Measurements from ENCODE around the gene NDUFS2.

Gene NDUFS2

DNA sequence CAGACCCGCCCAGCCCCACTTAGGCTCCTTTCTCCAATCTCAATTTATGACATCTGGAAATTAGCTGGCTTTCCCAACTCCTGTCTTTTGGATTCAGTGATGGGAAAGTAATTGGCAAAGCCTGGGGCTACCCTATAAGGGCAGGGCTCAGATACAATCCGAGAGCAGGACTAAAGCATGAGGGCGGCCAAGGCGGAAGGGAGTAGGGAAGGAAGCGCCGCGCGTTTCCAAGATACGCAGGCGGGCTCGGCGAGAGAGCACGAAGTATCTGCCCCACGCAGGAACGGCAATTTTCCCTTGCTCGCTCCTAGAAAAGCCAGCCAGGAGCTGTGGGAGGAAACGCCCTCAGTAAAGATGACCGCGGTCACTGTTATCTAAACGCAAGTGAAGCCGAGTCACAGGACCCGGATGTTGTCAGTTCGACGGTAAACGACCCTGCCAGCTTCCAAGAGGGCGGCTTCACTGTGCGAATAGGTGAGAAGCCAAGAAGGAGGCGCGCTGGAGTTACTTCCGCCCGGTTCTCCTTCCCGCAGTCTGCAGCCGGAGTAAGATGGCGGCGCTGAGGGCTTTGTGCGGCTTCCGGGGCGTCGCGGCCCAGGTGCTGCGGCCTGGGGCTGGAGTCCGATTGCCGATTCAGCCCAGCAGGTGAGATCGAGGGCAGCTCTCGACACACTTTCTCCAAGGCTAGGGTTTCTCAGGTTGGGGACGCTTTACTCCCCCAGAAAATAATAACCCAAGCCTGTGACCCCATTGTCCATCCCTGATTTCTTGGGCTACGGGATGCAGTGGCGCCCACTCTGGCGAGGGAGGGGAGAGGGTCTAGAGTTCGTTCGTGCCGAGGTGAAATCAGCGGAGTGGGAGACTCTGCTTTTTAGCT, at the start of gene NDUFS2:
NDUFS2 (plus strand) TSS at position 532 of the 877 bp plus-strand sequence; CDS start at position 551, 19 bp downstream.
- DNase-seq (ENCODE audit: low read depth in 2 of 2): peak; percentile 68 to 86

DNA sequence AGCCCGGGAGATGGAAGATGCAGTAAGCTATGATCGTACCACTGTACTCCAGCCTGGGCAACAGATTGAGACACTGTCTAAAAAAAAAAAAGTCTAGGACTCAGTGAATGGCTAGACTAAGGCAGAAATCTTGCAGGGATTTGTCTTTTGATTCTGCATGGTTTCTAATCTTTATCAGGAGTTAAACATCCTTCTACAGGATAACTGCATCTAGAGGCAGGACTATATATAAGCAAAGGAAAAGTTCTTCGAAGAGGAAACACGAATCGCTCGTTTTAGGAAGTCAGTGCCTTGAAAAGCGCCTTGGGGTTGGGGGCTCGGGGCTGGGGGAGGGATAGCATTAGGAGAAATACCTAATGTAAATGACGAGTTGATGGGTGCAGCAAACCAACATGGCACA, 49.0 kb upstream of the NDUFS2 start:
- no peak for DNase-seq (ENCODE audit: low read depth in 2 of 2)

DNA sequence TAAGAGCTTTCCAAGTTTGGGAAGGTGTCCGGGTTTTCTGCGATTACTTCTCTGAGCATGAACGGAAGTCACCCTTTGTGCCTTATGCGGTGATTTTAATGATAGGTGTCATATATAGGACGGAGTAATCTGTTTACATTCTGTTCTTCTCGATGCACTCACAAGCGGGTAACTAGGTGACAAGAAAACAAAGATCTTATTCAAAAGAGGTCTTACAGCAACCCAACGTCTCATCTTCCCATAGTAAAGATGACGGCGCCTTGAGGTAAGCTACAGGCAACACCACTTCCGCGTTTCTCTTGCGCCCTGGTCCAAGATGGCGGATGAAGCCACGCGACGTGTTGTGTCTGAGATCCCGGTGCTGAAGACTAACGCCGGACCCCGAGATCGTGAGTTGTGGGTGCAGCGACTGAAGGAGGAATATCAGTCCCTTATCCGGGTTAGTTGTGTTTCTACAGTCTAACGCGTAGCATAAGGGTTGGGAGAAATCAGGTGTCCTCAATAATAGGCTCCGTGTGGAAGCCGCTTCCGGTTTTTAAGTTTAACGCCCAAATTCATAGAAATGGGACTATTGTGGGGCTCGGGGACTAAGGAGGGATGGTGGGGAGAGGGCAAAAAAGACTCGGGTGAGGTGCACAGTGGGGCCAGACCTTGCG, 48.4 kb upstream of the NDUFS2 start, which contains the start of gene UFC1:
UFC1 (plus strand) TSS at position 297 of the 656 bp plus-strand sequence; CDS start at position 317, 20 bp downstream.
- peak; percentile 48 to 50 for DNase-seq (ENCODE audit: low read depth in 2 of 2)

DNA sequence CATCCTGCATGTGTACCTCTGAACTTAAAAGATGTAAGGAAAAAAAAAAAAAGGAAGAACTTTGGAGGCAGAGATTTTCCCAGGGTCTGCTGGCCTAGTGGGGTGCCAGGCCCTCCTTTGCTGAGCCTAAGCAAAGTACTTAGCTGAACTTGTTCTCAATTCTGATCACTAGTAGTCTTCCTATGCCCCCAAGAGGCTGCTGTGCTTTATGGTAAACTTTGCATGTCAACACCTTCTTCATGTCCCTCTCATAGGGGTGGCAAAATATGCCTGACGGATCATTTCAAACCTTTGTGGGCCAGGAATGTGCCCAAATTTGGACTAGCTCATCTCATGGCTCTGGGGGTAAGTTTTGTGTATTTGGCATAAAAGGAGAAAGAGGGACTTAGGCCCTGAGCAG, 44.3 kb upstream of the NDUFS2 start:
- DNase-seq (ENCODE audit: low read depth in 2 of 2): no peak

DNA sequence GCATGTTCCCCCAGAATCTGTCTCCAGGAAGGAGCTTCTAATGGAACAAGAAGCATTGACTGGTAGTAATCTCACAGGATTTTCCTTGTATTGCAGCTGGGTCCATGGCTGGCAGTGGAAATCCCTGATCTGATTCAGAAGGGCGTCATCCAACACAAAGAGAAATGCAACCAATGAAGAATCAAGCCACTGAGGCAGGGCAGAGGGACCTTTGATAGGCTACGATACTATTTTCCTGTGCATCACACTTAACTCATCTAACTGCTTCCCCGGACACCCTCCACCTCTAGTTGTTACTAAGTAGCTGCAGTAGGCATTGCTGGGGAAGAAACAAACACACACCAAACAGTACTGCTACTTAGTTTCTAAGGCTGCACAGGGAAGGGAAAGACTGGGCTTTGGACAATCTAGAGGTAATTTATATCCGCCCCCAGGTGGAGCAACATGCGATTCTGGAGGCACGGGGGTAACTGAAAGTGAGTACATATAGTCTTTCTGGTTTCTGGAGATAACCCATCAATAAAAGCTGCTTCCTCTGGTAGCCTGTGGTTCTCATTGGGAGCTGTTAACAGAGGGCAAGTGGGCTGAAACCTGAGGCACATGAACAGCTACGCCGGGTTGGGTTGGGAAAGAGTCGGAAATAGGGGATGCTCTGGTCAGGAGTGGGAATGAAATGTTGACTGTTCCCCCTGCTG, 43.7 kb upstream of the NDUFS2 start:
- DNase-seq (ENCODE audit: low read depth in 2 of 2): no peak

DNA sequence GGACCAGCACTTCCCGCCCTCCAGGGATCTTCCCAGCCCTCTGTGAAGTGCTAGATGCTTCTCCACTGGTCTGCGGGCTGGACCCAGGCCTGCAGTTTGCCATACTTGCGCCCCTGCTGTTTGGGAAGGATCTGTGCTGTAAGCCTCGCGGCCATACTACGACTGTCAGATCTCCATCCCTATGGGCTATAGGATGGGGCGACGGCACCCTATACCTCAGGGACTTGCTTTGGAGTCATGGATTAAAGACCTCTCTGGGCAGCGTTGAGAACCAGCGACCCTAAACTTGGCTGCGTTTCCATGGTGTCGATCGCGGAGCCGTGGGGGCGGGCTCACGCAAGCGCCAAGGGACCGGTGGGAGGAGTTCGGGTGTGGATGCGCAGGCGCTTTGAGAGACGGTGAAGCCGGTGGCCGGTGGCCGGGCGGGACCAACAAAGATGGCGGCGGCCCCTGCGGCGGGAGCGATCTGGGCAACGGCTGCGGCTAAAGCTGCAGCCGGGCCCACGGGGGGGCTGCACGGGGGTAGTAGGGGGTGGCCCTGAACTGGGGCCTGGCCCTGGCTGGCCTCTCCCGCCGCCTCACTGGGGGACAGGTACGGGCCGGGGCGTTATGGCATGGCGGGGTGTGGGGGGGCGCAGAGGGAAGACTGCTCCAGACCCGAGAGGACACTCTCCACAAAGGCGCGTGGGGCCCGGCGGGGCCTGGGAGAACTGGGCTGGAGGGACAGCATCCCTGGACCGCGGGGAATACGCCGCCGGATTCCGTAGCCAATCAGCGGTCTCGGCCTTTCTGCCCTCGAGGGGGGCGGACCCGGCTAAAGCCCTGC, 42.9 kb upstream of the NDUFS2 start, which contains the start of gene USP21:
USP21 (plus strand) TSS at position 414 of the 826 bp plus-strand sequence. CDS start 1,141 bp downstream, outside the sequence.
- peak; percentile 81 to 82 for DNase-seq (ENCODE audit: low read depth in 2 of 2)

DNA sequence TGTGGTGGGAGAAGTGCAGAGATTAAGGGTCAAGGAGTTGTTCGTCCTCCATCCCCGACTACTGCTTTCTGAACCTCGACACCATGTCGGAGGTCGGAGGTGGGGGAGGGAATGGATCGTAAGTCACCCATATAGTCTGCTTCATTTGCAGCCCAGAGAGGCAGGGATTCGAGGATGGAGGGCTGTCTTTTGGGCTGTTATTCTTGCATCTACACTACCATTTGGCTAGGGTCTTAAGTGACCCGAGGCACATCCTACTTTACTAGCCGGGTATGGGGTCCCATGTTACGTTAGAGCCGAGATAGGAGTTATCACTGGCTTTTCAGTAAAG, 42.3 kb upstream of the NDUFS2 start:
- DNase-seq (ENCODE audit: low read depth in 2 of 2): no peak

DNA sequence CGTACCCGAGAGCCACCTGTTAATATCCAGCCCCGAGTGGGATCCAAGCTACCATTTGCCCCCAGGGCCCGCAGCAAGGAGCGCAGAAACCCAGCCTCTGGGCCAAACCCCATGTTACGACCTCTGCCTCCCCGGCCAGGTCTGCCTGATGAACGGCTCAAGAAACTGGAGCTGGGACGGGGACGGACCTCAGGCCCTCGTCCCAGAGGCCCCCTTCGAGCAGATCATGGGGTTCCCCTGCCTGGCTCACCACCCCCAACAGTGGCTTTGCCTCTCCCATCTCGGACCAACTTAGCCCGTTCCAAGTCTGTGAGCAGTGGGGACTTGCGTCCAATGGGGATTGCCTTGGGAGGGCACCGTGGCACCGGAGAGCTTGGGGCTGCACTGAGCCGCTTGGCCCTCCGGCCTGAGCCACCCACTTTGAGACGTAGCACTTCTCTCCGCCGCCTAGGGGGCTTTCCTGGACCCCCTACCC, 41.5 kb upstream of the NDUFS2 start:
- DNase-seq (ENCODE audit: low read depth in 2 of 2): no peak

DNA sequence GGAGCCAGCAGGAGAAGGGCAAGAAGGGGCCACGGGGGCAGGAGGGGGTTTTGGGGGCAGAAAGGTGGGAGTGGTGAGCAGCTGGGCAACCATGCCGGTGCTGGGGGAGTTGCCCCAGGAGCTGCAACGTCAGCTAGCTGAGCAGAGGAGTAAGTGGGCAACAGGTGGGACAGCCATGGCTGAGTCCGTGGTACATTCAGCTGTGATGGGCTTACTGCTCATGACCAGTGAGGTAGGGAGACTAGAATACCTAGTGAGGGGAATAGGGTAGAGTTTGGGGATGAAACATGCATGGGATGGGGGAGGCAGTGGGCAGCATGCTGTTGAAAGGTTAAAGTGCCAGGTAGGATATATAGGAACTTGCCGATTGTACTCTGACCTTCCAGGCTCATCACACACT, 40.5 kb upstream of the NDUFS2 start:
- DNase-seq (ENCODE audit: low read depth in 2 of 2): no peak

DNA sequence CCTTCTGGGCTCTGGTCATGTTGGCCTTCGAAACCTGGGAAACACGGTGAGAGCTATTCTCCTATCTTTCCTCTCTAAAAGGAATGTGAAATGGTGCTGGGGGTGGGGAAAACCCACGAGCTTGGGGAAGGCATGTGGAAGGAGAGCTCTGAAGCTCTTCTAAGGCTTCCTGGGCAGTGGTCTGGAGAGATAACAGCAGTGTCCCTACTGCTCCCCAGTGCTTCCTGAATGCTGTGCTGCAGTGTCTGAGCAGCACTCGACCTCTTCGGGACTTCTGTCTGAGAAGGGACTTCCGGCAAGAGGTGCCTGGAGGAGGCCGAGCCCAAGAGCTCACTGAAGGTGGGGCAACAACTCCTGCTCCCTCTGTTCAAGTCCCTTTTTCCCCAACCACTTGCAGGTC, 40.1 kb upstream of the NDUFS2 start:
- no peak for DNase-seq (ENCODE audit: low read depth in 2 of 2)

DNA sequence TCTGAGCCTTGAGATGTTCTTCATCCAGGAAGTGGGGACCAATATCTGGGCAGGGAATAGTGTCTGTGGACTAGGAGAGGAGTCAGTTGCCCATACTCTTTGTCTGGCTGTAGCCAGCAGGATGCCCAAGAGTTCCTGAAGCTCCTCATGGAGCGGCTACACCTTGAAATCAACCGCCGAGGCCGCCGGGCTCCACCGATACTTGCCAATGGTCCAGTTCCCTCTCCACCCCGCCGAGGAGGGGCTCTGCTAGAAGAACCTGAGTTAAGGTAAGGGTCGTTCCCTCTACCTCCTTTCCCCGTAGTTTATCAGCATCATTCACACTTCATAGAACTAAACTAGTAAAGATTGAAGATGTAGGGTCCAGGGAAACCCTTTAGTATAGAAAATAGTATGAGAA, 39.4 kb upstream of the NDUFS2 start:
- DNase-seq (ENCODE audit: low read depth in 2 of 2): no peak

DNA sequence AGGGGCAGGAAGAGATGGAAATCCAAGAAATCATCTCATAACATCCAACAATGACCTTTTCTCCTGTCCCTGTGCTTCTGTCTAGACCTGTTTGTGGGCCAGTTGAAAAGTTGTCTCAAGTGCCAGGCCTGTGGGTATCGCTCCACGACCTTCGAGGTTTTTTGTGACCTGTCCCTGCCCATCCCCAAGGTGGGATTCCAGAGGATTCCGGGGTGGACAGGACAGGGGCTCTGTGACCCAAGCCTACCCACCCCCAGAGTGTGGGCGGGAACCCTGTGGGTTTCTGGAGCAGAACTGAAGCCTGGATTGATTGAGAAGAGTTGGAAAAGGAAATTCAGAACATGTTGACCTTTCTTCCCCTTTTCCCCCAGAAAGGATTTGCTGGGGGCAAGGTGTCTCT, 38.4 kb upstream of the NDUFS2 start:
- no peak for DNase-seq (ENCODE audit: low read depth in 2 of 2)

DNA sequence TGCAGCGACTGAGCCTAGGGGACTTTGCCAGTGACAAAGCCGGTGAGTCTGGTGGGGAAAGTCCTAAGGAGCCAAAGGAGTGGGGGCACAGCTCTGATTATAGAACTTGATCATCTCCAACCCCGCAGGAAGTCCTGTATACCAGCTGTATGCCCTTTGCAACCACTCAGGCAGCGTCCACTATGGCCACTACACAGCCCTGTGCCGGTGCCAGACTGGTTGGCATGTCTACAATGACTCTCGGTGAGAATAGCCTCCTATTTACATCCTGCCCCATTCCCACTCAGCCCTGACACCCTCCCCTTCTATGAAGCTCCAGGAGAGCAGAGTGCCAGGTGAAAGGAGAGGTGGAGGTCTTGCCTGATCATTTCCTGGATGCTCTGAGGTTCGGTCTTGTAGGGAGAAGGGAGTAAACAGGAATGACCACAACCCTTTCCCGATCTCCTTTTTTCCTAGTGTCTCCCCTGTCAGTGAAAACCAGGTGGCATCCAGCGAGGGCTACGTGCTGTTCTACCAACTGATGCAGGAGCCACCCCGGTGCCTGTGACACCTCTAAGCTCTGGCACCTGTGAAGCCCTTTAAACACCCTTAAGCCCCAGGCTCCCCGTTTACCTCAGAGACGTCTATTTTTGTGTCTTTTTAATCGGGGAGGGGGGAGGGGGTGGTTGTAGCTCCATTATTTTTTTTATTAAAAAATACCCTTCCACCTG, 37.1 kb upstream of the NDUFS2 start:
- no peak for DNase-seq (ENCODE audit: low read depth in 2 of 2)

DNA sequence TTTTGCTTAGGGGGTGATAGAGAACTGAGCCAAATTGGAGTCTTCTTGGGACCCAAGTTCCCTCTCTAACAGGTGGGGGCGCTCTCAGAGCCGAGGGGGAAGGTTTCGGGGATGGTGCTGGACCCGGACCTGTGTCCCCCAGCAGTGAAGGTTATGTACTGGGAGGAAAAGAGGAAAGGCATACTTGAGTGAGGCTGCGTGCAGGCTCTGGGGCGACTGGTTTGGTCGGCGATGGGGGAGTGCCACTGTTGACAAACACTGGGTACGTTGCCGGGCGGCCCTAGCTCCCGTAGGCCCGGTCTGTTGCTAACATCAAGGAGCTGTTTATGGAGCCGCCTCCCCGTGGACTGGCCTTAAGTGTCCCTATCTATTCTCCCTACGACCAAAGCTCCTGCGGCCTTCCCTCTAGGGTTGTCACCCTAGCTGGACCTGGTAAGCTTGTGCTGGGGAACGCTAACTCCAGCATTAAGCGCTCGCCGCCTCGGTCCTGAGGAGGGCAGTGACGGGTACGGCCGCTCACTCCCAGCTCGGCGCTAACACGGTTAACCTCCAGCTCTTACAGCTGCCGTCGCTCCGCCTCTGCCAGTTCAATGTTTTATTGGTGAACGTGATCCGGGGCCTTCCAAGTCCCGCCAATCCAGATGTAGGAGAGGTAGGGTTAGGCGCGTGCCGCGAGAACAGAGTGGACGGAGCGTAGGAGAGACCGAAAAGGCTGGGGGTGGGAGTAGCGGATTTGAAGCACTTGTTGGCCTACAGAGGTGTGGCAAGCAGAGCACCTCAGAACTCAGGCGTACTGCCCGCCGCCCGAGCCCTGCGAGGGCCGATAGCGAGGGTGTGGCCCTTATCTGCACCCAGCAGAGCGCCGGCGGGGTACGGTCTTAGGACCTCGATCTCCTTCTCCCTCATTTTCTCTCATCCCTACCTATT, 36.2 kb upstream of the NDUFS2 start, which contains the start of gene PPOX:
PPOX (plus strand) TSS at position 685 of the 927 bp plus-strand sequence. CDS start 422 bp downstream, outside the sequence.
- DNase-seq (ENCODE audit: low read depth in 2 of 2): peak; percentile 71 to 74

DNA sequence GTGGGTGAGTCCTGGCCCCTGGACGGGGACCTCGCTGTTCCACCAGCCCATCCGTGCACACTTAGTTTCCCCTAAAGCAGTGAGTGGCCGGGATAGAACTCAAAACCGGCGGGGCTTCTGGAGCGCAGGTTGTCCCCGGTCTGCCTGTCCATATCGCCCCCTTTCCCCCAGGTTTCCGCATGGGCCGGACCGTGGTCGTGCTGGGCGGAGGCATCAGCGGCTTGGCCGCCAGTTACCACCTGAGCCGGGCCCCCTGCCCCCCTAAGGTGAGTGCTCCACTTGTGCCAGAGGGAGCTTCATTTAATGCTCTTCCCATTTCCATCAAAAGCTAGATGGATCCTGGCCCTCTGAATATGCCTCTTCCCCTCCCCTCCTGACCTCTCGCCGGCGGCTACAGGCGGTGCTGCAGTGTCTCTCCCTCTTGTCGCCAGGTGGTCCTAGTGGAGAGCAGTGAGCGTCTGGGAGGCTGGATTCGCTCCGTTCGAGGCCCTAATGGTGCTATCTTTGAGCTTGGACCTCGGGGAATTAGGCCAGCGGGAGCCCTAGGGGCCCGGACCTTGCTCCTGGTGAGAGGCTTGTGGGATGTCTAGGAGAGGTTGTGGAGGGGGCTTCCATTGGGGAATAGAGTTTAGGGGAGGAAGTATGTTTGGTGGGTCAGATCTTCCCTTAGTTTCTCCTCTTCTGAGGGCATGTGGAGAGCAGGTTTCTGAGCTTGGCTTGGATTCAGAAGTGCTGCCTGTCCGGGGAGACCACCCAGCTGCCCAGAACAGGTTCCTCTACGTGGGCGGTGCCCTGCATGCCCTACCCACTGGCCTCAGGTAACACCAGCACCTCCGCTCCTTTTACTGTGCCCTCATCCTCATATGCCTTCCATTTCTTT, 35.3 kb upstream of the NDUFS2 start:
- DNase-seq (ENCODE audit: low read depth in 2 of 2): no peak

DNA sequence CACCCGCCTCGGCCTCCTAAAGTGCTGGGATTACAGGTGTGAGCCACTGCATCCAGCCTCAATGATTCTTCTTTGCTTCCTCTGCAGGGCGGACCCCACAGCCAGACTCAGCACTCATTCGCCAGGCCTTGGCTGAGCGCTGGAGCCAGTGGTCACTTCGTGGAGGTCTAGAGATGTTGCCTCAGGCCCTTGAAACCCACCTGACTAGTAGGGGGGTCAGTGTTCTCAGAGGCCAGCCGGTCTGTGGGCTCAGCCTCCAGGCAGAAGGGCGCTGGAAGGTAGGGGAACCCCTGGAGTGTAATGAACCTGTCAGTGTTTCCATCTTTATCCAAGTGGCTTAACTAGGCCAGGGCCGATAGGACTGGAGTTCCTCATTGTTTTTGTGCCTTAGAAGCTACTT, 33.3 kb upstream of the NDUFS2 start:
- no peak for DNase-seq (ENCODE audit: low read depth in 2 of 2)

DNA sequence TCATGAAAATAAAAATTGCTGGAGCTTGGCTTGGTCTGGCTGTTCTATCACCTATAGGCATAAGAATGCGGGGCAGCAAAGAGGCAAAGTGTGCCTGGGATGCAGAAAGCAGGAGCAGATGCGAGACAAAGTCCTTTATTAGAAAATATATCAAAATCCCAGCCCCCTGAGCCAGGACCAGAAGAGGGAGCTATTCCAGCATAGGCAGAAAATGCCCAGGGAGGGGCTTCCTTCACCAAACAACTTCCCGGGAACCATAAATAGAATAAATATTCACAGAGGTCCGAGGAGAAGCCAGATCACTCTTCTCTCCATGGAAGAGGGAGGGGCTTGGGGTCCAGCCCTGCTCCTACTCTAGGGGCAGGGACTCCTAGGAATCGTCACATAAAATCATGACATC, 31.0 kb upstream of the NDUFS2 start:
- DNase-seq (ENCODE audit: low read depth in 2 of 2): no peak

DNA sequence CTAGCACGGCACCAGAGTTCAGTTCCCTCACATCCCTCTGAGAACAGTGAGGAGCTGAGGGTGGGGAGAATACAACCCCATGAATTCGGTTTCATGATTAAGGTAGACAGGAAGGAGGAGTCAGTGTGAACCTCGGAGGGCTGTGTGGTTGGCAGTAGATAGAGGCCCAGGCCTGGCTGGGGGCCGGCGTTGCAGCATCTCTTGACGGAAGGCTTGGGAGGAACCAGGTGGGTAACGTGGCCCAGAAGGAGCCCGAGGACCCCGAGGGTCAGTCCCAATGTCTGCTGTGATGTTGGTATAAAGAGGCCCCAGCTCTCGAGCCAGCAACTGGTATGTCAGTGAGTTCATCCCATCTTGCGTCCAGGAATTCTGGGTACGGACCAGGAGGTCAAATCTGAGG, 30.5 kb upstream of the NDUFS2 start:
- no peak for DNase-seq (ENCODE audit: low read depth in 2 of 2)

DNA sequence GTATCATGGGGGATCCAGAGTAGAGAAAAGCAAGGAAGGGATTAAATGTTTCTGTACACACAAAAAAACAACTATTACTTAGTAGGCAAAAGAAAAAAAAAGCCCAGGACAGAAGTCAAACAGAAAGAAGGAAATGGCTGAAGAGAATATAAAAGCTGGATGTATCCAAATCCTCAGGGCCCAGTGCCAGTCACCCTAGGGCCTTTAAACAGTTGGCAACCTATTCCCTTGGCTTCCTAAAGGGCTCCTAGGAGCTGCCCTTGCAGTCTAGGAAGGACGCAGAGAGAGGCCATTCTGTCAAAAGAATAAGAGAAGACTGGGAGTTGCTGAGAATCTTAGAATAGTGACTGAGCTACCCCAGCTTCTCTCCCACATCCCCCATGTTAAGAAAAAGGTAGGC, 29.8 kb upstream of the NDUFS2 start:
- DNase-seq (ENCODE audit: low read depth in 2 of 2): no peak
